Kidney (tissue), 14 donors: ENCODE results near the gene PYGM. TPM values are rescaled to one million over a fixed set of nuclear protein-coding genes. Genes with fewer than 3 reads are reported as not detected.

Source experiments
- DNase-seq, 5 donors: peaks; one replicate each; pipeline ENCODE4 v3.0.0-alpha.2; 2013 to 2020
- FAIRE-seq: peaks from 2 replicates; lab custom pipeline; 2012; peaks lifted over from hg19 to GRCh38; lab: Jason Lieb, UNC
- H3K27ac ChIP-seq, 2 donors: one replicate each; pipeline ENCODE4 v1.7.0; 2013; ENCODE audit warnings: low read depth in 2 of 2, low read length in 2 of 2, inconsistent platforms in 1 of 2
- H3K27me3 ChIP-seq: one replicate; pipeline ENCODE4 v1.7.1; 2013; ENCODE audit warnings: low read length, inconsistent platforms; ENCODE audit not compliant: control insufficient read depth, insufficient read depth
- H3K36me3 ChIP-seq, 3 donors: one replicate each; pipeline versions ENCODE4 v1.7.0 to v1.7.1; 2013; ENCODE audit warnings: low read length in 3 of 3, control low read depth in 1 of 3, inconsistent platforms in 1 of 3; ENCODE audit not compliant: insufficient read depth in 3 of 3, control insufficient read depth in 2 of 3
- H3K4me1 ChIP-seq, 3 donors: one replicate each; pipeline versions ENCODE4 v1.7.0 to v1.7.1; 2013; ENCODE audit warnings: low read length in 3 of 3, inconsistent platforms in 1 of 3, low read depth in 1 of 3; ENCODE audit not compliant: control insufficient read depth in 2 of 3, insufficient read depth in 2 of 3
- H3K4me3 ChIP-seq, 3 donors: one replicate each; pipeline versions ENCODE4 v1.7.0 to v1.8.1; 2013; ENCODE audit warnings: low read length in 3 of 3, control low read depth in 1 of 3, inconsistent platforms in 1 of 3
- H3K9ac ChIP-seq, 3 donors: one replicate each; pipeline versions ENCODE4 v1.7.0 to v1.7.1; 2013; ENCODE audit warnings: low read length in 3 of 3, control low read depth in 1 of 3, inconsistent platforms in 1 of 3
- H3K9me3 ChIP-seq, 3 donors: one replicate each; pipeline versions ENCODE4 v1.7.0 to v1.7.1; 2013; ENCODE audit warnings: low read length in 3 of 3, control low read depth in 1 of 3, inconsistent platforms in 1 of 3; ENCODE audit not compliant: control insufficient read depth in 2 of 3, insufficient read depth in 1 of 3
- intact Hi-C: fragments of 100-400 bp; cut with DNase I; formaldehyde crosslinking; loops from one replicate; pipeline ENCODE4 v1.11.1; 2022
- polyA plus RNA-seq: library from polyadenylated mRNA; stranded (reverse); fragments of 350-450 nt; fragmentation: Illumina TruSeq; extraction: RNeasy Lipid Tissue Mini Kit (QIAGEN cat#74804); gene quantifications from one replicate; pipeline ENCODE4 v1.2.3, GENCODE V29; 2014; ENCODE audit warnings: low read depth, low replicate concordance; ENCODE audit not compliant: insufficient read depth
- total RNA-seq: library from RNA; stranded (reverse); fragmentation: NEBNext Ultra II Directional; extraction: Animal tissue kit (Norgen Biotek cat#: 25700); gene quantifications from one replicate; pipeline ENCODE4 v1.2.1, GENCODE V29; 2021
- TF ChIP-seq, protein P1 (sequence below): IDR thresholded peaks from 3 replicates; pipeline ENCODE4 v1.5.1; 2012; ENCODE audit warnings: mild to moderate bottlenecking, moderate library complexity, borderline replicate concordance; ENCODE audit not compliant: insufficient read depth; ENCODE audit errors: extremely low read depth
- donor health status: control.
- donor health status: control.
- donor health status: control.
- donor health status: control.
- donor health status: control.
- donor health status: DM: yes; HTN: yes; CAD: no.
- donor health status: Normal renal cell carcinoma (clear cell type).

The PYGM gene
- total and polyA plus RNA-seq, 2 donors from 2014 or later: 2.5 to 8.6 TPM

DNA sequence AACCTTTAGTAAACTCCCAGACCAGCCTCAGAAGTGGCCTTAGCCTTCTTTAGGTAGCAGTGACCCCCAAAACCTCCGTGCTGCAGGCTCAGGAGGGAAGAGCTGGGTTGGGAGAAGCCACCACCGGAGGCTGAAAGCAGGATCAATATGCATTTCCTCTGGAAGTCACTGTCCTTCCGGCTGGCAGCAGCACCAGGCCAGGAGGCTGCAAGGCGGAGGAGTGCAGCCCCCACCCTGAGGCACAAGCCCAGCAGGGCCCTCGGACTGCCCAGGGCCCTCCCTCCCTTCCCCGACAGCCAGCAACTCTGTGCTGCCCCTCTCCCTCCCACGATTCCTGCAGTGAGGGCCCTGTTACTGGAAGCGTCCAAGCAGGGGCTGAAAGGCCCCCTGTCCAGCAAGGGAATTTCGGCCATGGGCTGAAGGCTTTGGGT, 33.5 kb downstream of the PYGM start:
- H3K4me3 ChIP-seq: no peak overlapping the region
- intact Hi-C loops: no loop called here
- H3K4me1 ChIP-seq: no peaks in the 10 kb centered on the region
- no peak overlapping the region for H3K27ac ChIP-seq
- TF ChIP-seq, protein P1, sequence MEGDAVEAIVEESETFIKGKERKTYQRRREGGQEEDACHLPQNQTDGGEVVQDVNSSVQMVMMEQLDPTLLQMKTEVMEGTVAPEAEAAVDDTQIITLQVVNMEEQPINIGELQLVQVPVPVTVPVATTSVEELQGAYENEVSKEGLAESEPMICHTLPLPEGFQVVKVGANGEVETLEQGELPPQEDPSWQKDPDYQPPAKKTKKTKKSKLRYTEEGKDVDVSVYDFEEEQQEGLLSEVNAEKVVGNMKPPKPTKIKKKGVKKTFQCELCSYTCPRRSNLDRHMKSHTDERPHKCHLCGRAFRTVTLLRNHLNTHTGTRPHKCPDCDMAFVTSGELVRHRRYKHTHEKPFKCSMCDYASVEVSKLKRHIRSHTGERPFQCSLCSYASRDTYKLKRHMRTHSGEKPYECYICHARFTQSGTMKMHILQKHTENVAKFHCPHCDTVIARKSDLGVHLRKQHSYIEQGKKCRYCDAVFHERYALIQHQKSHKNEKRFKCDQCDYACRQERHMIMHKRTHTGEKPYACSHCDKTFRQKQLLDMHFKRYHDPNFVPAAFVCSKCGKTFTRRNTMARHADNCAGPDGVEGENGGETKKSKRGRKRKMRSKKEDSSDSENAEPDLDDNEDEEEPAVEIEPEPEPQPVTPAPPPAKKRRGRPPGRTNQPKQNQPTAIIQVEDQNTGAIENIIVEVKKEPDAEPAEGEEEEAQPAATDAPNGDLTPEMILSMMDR: no peak
- peaks cover 3% of the 10 kb centered on the region for H3K27me3 ChIP-seq
- no peak overlapping the region for H3K9ac ChIP-seq
- no peak for FAIRE-seq
- no peaks in the 10 kb centered on the region for H3K36me3 ChIP-seq
- peak in 4 of 5 donors; percentile 43 to 73 (median 55) for DNase-seq
- no peaks in the 10 kb centered on the region for H3K9me3 ChIP-seq

DNA sequence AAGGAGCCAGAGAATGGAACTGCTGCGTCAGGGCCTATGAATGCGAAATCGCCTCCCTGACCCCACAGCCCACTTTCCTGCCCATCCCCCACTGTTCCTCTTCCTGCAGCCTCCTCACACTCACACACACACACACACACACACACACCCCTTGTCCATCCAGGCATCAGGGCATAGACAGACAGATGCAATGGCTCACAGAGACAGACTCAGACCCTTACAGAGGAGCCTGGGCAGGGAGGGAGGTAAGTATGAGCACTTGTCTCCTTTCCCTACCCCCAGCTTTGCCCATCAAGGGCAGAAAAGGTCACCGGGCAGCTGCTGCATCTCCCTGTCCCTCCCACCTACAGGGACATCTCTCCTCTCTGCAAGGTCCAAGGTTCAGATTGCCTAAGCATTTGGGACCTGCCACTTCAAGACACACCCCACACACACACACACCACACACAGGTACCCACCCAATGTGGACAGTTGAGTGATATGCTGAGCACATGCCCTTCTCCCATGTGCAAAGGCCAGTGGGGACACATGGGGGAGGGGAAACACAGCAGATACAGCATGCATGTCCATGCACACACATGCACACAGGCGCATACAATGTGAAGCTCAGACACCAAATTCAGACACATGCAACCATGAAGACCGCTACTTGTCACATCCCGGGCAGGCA, 34.8 kb downstream of the PYGM start:
- Histone ChIP-seq H3K27me3 (peaks cover 3% of the 10 kb centered on the region), H3K27ac (no peak overlapping the region), H3K9me3 (no peaks in the 10 kb centered on the region), H3K4me1 (no peaks in the 10 kb centered on the region), H3K4me3 (no peak overlapping the region), H3K9ac (no peak overlapping the region), H3K36me3 (no peaks in the 10 kb centered on the region)
- DNase-seq (peak in 2 of 5 donors; percentile 39 to 63), FAIRE-seq (no peak)
- intact Hi-C loops: no loop called here
- TF ChIP-seq, protein P1: no peak

DNA sequence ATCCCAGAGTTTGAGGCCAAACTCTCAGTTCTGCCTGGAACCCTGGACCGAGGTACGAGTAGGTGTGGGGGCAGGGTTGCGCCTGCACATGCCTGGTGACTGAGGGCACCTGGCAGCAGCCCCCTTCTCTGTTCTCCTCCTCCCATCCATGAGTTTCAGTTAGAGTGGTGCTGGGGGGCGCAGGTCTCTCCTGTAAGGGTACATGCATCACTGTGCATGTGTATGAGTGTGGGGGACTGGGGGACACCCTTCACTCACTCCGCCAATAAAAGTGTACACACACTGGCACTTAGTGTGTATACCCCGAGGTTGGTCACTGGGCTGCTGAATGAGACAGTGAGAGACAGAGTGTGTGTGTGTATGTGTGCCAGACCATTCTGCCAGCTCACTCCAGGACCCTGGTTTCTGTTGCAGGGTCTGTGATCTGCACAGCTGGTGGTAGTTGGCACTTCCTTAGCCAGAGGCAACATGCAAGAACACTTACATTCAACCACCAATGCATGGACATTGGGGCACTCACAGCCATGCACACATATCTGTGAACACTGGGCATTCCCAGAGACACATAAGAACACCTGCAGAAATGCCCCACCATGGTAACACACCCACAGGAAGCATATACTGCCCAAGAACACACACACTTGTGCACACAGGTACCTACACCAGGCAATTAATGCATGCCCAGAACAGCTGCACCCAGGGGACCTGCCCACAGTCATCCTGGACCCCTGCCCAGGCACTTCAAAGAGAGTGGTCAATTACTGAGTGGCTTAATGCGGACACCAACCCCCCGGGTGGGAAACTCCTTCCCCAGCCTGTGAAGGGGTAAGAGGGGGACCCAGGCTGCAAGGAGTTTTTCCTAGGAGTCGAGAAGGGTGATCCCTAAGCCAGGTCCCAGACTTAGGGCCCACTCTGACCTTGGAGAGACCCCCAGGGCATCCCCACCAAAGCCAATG, 35.6 kb downstream of the PYGM start:
- H3K27me3 ChIP-seq: peaks cover 3% of the 10 kb centered on the region
- TF ChIP-seq, protein P1: no peak
- H3K9me3 ChIP-seq: no peaks in the 10 kb centered on the region
- no peaks in the 10 kb centered on the region for H3K4me1 ChIP-seq
- intact Hi-C loops: no loop called here
- DNase-seq (peak in 1 of 5 donors; percentile 53), FAIRE-seq (no peak)
- H3K36me3 ChIP-seq: no peaks in the 10 kb centered on the region
- H3K4me3 ChIP-seq: no peak overlapping the region
- H3K27ac ChIP-seq: no peak overlapping the region
- H3K9ac ChIP-seq: no peak overlapping the region
